Heart right ventricle (tissue), 16 donors: ENCODE measurements around the gene CSTPP1. TPM values are rescaled to one million over a fixed set of nuclear protein-coding genes. Genes with fewer than 3 reads are reported as not detected.
A peak's percentile ranks its signal among the peaks of the same experiment; 100 is the strongest.
"Not testable (repeated sequence)": the region's sequence is repeated elsewhere in the genome, so short reads cannot be mapped to it uniquely, and the experiment has no call there.

Source experiments
- ATAC-seq, 8 donors: fragments of 200-7000 bp; cut with Tn5 transposase; one replicate each; pipeline ENCODE4 v1.9.1; 2020; ENCODE audit warnings: mild to moderate bottlenecking in 8 of 8, moderate library complexity in 8 of 8, moderate number of reproducible peaks in 1 of 8
- DNase-seq, 2 donors: peaks; one replicate each; pipeline ENCODE4 v3.0.0-alpha.2; 2020
- H3K27ac ChIP-seq, 10 donors: fragments of 200-600 bp; sonication (generic) in 2 of 10; one replicate each; pipeline versions ENCODE4 v1.5.0 to v1.8.0; 2020 to 2022; ENCODE audit warnings: mild to moderate bottlenecking in 3 of 10
- H3K27me3 ChIP-seq, 7 donors: fragments of 200-600 bp; one replicate each; pipeline ENCODE4 v1.8.0; 2021 to 2022; ENCODE audit warnings: mild to moderate bottlenecking in 2 of 7
- H3K36me3 ChIP-seq, 9 donors: fragments of 200-600 bp; sonication (generic) in 1 of 9; one replicate each; pipeline versions ENCODE4 v1.5.0 to v1.8.0; 2020 to 2022; ENCODE audit warnings: mild to moderate bottlenecking in 2 of 9
- H3K4me1 ChIP-seq, 9 donors: fragments of 200-600 bp; sonication (generic) in 1 of 9; one replicate each; pipeline versions ENCODE4 v1.5.0 to v1.8.0; 2020 to 2022; ENCODE audit warnings: mild to moderate bottlenecking in 4 of 9
- H3K4me3 ChIP-seq, 10 donors: fragments of 200-600 bp; sonication (generic) in 2 of 10; one replicate each; pipeline versions ENCODE4 v1.5.0 to v1.8.0; 2020 to 2022; ENCODE audit warnings: mild to moderate bottlenecking in 7 of 10, moderate library complexity in 2 of 10
- H3K9me3 ChIP-seq, 11 donors: fragments of 200-600 bp in 10 of 11; sonication (generic) in 2 of 11; one replicate each; pipeline versions ENCODE4 v1.5.0 to v1.8.0; 2013 to 2022; ENCODE audit warnings: mild to moderate bottlenecking in 2 of 11, control low read depth in 1 of 11, moderate library complexity in 1 of 11
- WGBS, 2 donors: extraction: QIAGEN DNeasy Blood & Tissue Kit; methylation state at CpG; one replicate each; pipeline ENCODE4 v1.1.7; 2013; ENCODE audit warnings: inconsistent platforms in 1 of 2; 5-methylcytosine and 5-hydroxymethylcytosine counted together
- intact Hi-C, 10 donors: fragments of 100-400 bp; cut with DNase I; formaldehyde crosslinking; loops; one replicate each; pipeline versions ENCODE4 v1.11.1 to v1.14.2; 2022
- polyA plus RNA-seq, 2 donors: library from polyadenylated mRNA; stranded (reverse); fragments of 200-250 nt; gene quantifications; one replicate each; pipeline ENCODE4 v1.2.3, GENCODE V29; 2013
- total RNA-seq, 10 donors: library from RNA; stranded (reverse); fragmentation: NEBNext Ultra II Directional in 3 of 10; extraction: Animal tissue kit (Norgen Biotek cat#: 25700) in 3 of 10; gene quantifications; one replicate each; pipeline versions ENCODE4 v1.2.1 to v1.2.4, GENCODE V29; 2021 to 2023
- TF ChIP-seq, protein P1 (sequence below), 9 donors: fragments of 200-600 bp; sonication (generic) in 2 of 9; IDR thresholded peaks; one replicate each; pipeline versions ENCODE4 v1.5.0 to v1.8.0; 2021 to 2022; ENCODE audit warnings: antibody characterized with exemption in 9 of 9, mild to moderate bottlenecking in 5 of 9, moderate library complexity in 1 of 9
- donor health status: Arrhythmogenic right ventricular cardiomyopathy.
- donor health status: ischemic (EF 13 %, LVEDD 7.1; RV severe dilation, severe dysfunction).
- donor health status: healthy with polysubstance abuse.
- donor health status: DM: no; HTN: yes; CAD: no.
- donor health status: DM: no; HTN: no; CAD: no.
- donor health status: ischemic (EF 25% LVEDD 6.9; RV normal size, moderate dysfunction).
- donor health status: ischemic (EF 25% LVEDD 5.7; RV mildly dilated, moderate dysfunction).
- donor health status: healthy.
- donor health status: DM: yes; HTN: yes; CAD: no.
- donor health status: Ischemic cardiomyopathy.
- donor health status: ischemic (EF 35%, LVEDD 5.7; RV mildly dilated, moderate dysfunction).
- donor health status: nonischemic (EF 11% LVEDD 7.7; RV severe dilation, severe dysfunction).
- donor health status: DM: yes; HTN: yes; CAD: no.
- donor health status: PGD.
- donor health status: ischemic (EF 29% LVEDD 5.4; RV normal size, mild dysfunction).
- donor health status: nonischemic (EF 23%, LVEDD 6.1; RV moderate dilation, normal function).

The CSTPP1 gene
- total and polyA plus RNA-seq, 12 donors, result 10.2 to 26.7 (median 16.7) TPM

DNA sequence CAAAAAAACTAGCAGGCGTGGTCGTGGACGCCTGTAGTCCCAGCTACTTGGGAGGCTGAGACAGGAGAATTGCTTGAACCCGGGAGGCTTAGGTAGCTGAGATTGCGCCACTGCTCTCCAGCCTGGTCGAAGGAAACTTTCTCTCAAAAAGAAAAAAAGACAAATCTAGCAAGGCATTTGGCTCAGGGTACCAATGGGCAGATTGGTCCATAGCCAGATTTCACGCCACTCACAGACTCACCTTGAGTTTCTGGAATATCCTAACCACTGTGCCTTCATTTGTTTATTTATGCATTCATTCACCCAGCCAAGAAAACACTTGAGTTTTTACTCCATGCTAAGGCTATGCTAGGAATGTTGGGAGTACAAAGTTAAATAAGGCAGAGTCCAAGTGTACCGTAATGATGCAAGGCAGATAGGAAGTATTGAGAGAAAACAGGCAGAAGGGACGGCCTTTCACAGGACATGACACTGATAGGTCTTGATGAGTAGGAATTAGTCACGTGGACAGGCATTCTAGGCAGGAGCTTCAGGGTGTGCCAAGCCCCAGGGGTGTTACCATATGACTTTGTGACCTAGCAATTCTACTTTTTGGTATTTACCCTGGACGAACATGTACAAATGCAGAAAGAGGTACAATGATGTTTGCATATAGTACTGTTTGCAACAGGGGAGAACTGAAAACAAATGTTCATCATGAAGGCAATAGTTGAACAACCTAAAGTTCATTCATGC, 252.7 kb downstream of the CSTPP1 start:
- Histone ChIP-seq H3K27me3 (peaks cover 0 to 47% (median 0%) of the 10 kb centered on the region in 7 donors), H3K4me3 (no peak overlapping the region), H3K36me3 (no peaks in the 10 kb centered on the region), H3K9me3 (no peaks in the 10 kb centered on the region), H3K4me1 (peaks cover 9 to 51% (median 38%) of the 10 kb centered on the region in 9 donors), H3K27ac (peak overlapping the region in 9 of 10 donors; percentile 7 to 100 (median 95))
- DNase-seq (no peak), ATAC-seq (no peak)
- WGBS, 2 donors, result 62 to 63% methylated on average over 11 of the region's 11 CpGs
- TF ChIP-seq, protein P1, sequence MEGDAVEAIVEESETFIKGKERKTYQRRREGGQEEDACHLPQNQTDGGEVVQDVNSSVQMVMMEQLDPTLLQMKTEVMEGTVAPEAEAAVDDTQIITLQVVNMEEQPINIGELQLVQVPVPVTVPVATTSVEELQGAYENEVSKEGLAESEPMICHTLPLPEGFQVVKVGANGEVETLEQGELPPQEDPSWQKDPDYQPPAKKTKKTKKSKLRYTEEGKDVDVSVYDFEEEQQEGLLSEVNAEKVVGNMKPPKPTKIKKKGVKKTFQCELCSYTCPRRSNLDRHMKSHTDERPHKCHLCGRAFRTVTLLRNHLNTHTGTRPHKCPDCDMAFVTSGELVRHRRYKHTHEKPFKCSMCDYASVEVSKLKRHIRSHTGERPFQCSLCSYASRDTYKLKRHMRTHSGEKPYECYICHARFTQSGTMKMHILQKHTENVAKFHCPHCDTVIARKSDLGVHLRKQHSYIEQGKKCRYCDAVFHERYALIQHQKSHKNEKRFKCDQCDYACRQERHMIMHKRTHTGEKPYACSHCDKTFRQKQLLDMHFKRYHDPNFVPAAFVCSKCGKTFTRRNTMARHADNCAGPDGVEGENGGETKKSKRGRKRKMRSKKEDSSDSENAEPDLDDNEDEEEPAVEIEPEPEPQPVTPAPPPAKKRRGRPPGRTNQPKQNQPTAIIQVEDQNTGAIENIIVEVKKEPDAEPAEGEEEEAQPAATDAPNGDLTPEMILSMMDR (IDR thresholded peaks at IDR 0.05), result no peak
- intact Hi-C loops, result loop anchor here in 3 of 10 donors (5.0 to 10.0 kb wide), 3 partner anchors 46 to 166 kb away; partner anchors contain the start of gene MYBPC3 (in 2 of the 3)

DNA sequence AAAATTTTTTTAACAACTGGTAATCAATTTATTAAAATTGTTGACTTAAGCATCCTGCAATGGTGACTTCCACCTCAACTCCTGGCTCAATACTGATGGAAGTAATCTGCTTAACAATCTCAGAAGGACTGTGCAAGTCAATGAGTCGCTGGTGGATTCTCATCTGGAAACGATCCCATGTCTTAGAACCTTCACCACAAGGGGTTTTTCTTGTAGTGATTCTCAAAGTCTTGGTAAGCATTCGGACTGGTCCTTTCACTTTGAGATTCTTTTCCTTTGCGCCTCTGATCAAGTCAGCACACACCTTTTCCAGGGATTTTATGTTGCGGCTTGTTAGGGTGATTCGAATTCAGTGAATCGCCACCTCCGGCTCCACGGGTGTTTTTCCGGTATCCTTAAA, 254.6 kb downstream of the CSTPP1 start:
- H3K36me3 ChIP-seq, H3K9me3 ChIP-seq, intact Hi-C loops, H3K27ac ChIP-seq, H3K4me3 ChIP-seq, DNase-seq, ATAC-seq: not testable (repeated sequence)
- H3K27me3 ChIP-seq, result peaks cover 0 to 28% (median 0%) of the 10 kb centered on the region in 7 donors
- H3K4me1 ChIP-seq, result peaks cover 9 to 35% (median 22%) of the 10 kb centered on the region in 9 donors
- WGBS, 2 donors, result 85 to 89% methylated on average over 10 of the region's 10 CpGs

DNA sequence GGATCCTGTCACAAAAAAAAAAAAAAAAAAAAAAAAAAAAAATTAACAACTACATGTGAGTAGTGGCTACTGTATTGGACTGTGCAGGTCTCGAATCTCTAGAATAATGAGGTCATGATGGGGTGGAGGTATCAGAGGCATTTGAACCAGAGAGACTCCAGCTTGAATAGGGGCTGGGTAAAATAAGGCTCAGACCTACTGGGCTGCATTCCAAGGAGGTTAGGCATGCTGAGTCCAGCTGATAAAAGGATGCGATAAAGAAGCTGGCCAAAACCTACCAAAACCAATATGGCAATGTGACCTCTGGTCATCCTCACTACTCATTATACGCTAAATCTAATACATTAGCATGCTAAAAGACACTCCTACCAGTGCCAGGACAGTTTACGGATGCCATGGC, 255.6 kb downstream of the CSTPP1 start:
- peaks cover 0 to 20% (median 0%) of the 10 kb centered on the region in 7 donors for H3K27me3 ChIP-seq
- peaks cover 9 to 28% (median 15%) of the 10 kb centered on the region in 9 donors for H3K4me1 ChIP-seq
- ATAC-seq, result no peak
- no peak overlapping the region for H3K27ac ChIP-seq
- intact Hi-C loops, result no loop called here
- DNase-seq, result no peak
- TF ChIP-seq, protein P1 (IDR thresholded peaks at IDR 0.05), result no peak
- H3K4me3 ChIP-seq, result no peak overlapping the region
- H3K36me3 ChIP-seq, result no peaks in the 10 kb centered on the region
- WGBS, 2 donors, result 64 to 73% methylated on average over 4 of the region's 4 CpGs
- H3K9me3 ChIP-seq, result no peaks in the 10 kb centered on the region

DNA sequence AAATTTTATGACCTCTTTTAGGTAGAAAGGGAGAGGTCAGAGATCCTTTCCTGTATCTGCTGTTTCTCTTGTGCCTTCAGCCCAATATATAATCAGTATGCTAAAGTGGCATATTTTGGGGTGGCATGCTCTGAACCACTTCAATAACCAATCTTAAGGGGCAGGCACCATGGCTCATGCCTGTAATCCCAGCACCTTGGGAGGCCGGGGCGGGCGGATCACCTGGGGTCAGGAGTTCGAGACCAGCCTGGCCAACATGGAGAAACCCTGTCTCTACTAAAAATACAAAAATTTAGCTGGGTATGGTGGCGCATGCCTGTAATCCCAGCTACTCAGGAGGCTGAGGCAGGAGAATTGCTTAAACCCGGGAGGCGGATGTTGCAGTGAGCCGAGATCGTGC, 261.6 kb downstream of the CSTPP1 start:
- H3K27me3 ChIP-seq, H3K4me1 ChIP-seq, H3K4me3 ChIP-seq, H3K27ac ChIP-seq, ATAC-seq, H3K9me3 ChIP-seq, DNase-seq, H3K36me3 ChIP-seq, intact Hi-C loops: not testable (repeated sequence)
- WGBS, 2 donors, result 92 to 96% methylated on average over 9 of the region's 9 CpGs

DNA sequence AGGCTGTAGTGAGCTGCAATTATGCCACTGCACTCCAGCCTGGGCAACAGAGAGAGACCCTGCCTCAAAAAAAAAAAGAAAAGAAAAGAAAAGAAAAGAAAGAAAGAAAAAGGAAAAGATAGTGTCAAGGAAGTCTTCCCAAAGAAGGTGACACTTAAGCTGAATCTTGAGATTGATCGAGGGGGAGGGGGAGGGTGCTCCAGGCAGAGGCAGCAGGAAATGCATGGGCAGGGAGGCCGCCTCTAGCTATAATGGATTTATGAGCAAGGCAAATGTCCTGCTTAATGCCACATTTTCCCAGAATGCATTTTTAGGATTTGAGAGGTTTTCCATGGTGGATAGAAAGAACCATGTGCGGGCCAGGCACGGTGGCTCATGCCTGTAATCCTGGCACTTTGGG, 264.5 kb downstream of the CSTPP1 start:
- TF ChIP-seq, protein P1 (IDR thresholded peaks at IDR 0.05), result no peak
- no peaks in the 10 kb centered on the region for H3K27me3 ChIP-seq
- DNase-seq (no peak), ATAC-seq (no peak)
- 86% methylated on average over 4 of the region's 4 CpGs for WGBS, 2 donors
- no peak overlapping the region for H3K4me3 ChIP-seq
- H3K27ac ChIP-seq, result no peak overlapping the region
- H3K36me3 ChIP-seq, result no peaks in the 10 kb centered on the region
- no peaks in the 10 kb centered on the region for H3K9me3 ChIP-seq
- intact Hi-C loops, result no loop called here
- no peaks in the 10 kb centered on the region for H3K4me1 ChIP-seq
